HG02759 (cell line): ENCODE measurements around the gene IARS2.
"Not testable (repeated sequence)": the region's sequence is repeated elsewhere in the genome, so short reads cannot be mapped to it uniquely, and the experiment has no call there.

ENCODE experiments used
- ATAC-seq: cut with Tn5 transposase; IDR thresholded peaks from one replicate; pipeline ENCODE4 v1.9.1; 2021; ENCODE audit warnings: mild to moderate bottlenecking, moderate library complexity; ENCODE audit not compliant: unreplicated experiment

IARS2 gene

DNA sequence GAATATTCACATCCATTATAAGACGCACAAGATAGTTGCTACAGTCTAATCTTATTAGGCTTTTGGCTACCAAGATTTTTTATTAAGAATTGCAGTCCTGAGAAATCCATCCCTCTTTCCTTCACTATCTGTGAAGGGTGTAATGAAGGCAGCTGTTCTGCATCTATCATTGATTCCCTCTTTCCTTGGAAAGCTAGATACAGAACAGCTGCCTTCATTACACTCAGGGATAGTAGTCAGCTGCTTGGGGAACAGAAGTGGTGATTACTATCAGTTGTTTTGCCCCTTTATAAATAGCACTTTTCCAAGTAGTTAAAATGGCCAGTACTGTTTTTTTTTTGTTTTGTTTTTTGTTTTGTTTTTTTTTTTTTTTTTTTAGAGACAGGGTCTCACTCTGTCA lies 70.2 kb downstream of the IARS2 start:
- no peak for ATAC-seq

DNA sequence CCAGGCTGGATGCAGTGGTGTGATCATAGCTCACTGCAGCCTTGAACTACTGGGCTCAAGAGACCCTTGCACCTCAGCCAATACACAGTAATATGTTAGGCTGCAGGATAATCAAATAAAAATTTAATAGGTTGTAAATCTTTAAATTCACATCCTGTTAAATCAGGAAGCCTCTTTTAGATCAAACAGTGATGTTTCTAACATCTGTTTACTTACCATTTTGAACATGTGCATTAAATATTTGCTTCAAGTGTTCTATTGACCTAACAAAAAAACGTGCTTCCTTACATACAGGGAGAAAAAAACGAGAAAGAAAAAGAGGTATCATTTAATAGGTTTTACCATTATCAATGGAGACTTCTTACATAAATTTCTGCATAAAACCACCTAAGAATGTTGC lies 70.6 kb downstream of the IARS2 start:
- ATAC-seq: no peak

DNA sequence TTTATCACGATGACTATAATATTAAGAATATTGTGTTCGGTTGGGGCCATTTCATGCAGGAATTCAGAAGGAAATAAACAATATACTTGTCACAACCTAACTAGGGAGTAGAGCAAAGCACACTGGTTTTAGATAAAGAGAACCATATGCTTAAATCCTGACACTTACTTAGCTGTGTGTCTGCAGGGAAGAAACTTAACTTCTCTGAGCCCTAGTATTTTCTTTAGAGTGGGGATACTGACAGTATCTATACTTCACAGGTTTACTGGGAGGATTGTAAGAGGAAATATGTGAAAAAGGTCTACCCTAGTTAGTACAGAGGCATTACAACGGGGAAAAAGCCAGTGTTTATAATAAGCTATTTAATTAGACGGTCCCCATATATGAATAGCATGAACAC lies 72.9 kb downstream of the IARS2 start:
- ATAC-seq: no peak

DNA sequence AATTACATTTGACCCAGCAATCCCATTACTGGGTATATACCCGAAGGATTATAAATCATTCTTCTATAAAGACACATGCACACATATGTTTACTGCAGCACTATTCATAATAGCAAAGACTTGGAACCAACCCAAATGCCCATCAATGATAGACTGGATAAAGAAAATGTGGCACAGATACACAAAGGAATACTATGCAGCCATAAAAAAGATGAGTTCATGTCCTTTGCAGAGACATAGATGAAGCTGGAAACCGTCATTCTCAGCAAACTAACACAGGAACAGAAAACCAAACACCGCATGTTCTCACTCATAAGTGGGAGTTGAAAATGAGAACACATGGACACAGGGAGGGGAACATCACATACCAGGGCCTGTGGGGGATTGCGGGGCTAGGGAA lies 76.0 kb downstream of the IARS2 start:
- not testable (repeated sequence) for ATAC-seq

DNA sequence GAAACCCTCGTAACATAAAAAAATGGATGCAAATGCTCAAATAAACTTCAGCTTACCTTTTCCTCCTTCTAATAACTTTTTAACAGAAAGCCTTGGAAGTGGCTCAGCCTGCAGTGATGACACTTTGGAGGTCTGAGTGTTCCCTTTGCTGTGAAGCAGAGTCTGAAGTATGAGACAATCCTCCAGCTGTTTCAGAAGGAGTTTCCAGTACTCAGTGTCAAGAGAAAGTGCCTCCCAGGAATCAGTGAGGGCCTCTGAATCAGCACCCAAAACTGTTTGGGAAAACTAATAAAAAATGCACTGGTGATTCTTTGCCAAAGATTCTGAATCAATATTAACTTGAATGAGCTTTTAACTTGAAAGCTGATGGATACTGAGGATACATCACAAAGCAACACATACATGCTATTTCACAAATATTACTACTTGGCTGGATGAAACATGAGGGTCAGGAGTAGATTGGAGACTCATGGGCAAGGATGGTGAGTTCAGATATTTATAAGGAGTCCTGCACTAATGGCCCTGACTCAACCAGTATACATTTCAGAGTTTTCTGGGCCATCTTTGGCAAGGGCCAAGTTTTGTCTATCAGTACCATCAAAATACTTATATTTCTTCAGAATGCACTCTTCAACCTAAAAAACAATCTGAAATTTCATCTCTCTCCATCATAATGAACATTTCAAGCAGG lies 77.0 kb downstream of the IARS2 start:
- ATAC-seq: no peak

DNA sequence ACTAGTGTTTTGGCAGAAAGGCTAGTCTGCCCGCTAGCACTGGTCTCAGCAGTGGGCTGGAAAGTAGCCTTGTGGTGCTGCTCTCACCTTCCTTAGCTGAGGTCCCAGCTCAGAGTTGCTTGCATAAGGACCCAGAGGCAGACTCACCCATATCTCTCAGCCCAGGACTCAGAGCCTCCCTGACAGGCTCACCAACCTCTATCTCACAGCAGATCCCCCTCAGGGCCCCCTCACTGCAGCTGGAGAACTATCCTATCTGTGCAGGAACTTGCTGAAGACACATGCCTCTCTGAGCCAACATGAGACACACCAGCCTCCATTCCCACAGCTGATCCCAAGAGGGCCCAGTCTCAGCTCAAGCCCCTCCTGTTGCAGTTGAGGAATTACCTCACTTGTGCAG lies 82.6 kb downstream of the IARS2 start:
- ATAC-seq: no peak

DNA sequence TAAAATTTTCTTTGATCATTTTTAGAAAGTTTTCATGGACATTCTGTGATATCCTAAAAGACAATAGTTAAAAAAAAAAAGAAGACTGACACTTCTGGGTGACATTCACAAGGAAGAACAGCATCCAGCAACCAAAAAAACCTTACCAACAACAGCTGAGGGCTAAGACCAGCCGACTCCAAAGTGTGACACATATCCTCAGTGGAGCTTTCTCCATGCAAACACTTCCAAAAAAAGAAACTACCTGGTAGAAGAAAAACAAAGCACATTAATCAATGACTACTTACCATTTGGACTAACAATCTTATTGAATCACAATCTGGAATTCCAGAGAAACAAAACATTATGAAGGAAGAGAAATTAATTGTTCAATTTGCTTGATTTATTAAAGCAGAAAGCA lies 88.2 kb downstream of the IARS2 start:
- no peak for ATAC-seq

DNA sequence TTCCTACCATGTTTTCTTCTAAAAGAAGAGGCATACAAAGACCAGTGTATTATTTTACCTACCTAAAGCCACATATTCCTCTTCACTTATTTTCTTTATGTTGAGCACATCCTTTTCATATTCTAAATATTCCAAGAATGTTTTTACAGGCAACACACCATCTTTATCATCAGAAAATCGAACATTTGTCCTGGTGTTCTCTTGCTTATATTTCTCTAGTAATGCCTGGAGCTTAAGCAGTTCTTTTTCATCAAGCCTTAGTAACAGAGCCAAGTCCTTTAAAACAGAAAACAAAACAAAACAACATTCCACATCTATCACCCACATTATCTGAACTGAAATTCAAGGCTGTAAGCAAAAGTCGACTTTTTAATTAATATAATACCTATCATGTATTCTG lies 88.7 kb downstream of the IARS2 start:
- no peak for ATAC-seq

DNA sequence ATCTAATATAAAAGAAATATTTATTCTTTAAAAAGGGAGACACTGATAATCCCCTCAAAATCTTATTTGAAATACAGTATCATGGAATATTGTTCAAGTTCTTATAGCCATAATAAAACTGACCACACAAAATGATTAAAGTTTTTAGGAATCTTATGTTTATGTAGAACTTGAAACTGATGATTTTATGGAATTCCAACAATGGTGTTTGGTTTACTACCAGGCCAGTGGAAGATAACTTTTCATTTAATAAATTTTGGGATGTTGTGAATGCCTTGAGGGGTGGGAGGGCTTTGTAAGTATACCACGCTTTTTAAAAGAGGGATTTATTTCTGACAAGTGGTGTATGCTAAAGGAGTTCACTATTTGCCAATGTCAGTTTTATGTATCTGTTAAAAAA lies 90.6 kb downstream of the IARS2 start:
- no peak for ATAC-seq

DNA sequence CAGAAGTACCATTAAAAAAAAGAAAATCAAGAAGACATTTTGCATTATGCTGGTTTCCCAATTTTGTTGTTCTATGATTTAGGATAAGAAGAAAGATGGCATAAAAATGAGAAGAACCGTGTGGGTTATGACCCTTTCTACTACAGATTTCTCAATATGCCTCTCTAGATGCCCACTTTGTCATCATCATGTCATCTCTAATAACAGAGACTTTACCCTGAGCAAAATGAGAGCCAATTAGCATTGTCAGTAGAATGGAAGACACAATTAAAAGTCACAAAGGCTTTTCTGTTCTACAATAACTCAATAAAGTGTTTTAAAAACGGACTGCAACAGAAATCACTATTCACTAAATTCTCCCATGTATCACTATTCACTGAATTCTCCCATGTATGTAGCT lies 92.8 kb downstream of the IARS2 start:
- ATAC-seq: no peak

DNA sequence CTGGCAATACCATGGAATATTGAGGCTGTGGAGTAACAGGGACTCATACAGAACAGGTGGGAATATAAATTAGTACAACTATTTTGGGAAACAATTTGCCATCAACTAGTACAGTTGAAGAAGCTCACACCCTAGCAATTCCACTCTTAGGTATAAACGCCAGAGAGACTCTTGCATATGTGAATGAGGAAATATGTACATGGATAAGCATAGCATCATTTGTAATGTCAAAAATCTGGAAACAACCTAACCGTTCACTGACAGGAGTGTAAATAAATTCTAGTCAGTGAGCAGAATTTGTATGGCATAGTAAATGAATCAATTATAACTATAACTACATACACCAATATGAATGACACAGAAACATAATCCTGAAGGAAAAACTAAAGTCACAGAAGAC lies 94.6 kb downstream of the IARS2 start:
- ATAC-seq: no peak

DNA sequence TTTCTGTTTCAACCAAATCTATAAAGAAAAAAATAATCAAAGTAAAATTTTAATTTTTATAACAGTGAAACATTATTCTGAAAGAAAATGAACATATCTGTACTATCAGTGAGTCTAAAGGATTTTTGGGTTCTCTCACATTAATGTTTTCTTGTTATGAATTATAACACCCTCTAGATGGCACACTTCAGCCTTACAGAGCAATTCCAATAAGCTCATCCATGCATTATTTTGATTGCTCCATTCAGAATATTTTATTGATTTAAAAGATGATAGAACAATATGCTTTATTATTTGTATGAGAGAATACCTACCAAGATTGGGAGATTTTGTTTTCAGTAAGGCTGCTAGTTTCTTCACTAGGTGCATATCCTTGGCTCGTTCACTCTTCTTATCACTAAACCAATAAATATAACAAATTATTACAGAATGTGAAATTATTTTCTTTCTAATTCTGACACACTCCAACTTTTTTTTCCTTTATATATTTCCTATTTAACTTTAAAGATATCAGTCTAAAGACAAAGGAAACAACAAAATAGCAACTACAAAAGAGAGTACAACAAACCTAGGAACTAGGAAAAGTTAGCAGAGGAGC lies 95.9 kb downstream of the IARS2 start:
- ATAC-seq: no peak

DNA sequence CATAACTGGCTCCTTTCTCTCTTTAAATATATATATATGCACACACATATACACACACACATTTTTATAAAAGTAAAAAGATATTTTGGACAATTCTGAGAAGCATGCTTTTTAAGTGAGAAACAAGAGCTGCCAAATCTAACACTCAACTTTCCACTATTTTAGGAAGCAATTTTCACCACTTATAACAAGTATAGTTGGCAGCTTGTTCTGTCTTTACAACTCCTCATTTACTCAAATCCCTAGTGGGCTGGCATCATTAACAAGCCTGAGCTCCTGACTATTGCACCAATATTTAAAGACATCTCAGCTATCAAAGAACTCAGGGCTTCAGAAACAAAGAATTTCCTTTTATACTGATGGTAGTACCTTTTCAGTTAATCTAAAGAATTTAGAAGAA lies 101.8 kb downstream of the IARS2 start:
- no peak for ATAC-seq
